Brain microvascular endothelial cell (primary cell): ENCODE results near the gene LDLRAD3.
A peak's percentile ranks its signal among the peaks of the same experiment; 100 is the strongest.
"Not testable (repeated sequence)": the region's sequence is repeated elsewhere in the genome, so short reads cannot be mapped to it uniquely, and the experiment has no call there.

Experiments used
- DNase-seq: peaks from one replicate; pipeline ENCODE4 v3.0.0-alpha.2; 2020
- H3K27ac ChIP-seq: fragments of 250-450 bp; sonication (Bioruptor Pico); 2 replicates; pipeline ENCODE4 v1.5.1; 2020; ENCODE audit warnings: mild to moderate bottlenecking, moderate library complexity
- H3K27me3 ChIP-seq: fragments of 250-450 bp; sonication (Bioruptor Pico); replicated peaks from 2 replicates; pipeline ENCODE4 v1.5.1; 2020; ENCODE audit warnings: mild to moderate bottlenecking
- H3K36me3 ChIP-seq: fragments of 250-450 bp; sonication (Bioruptor Pico); replicated peaks from 2 replicates; pipeline ENCODE4 v1.5.1; 2020; ENCODE audit warnings: mild to moderate bottlenecking
- H3K4me3 ChIP-seq: 2 replicates; pipeline ENCODE4 v1.5.1; 2011; ENCODE audit warnings: low read depth, mild to moderate bottlenecking, control low read depth, low read length, moderate library complexity
- in situ Hi-C: cut with HindIII; loops from 2 replicates; pipeline ENCODE4 v1.10.0; 2017; ENCODE audit warnings: low sequenced_read_pairs, low pct_ligation_motif_present
- TF ChIP-seq, protein P1 (sequence below): IDR thresholded peaks from 2 replicates; pipeline ENCODE4 v1.5.1; 2011; ENCODE audit warnings: low read depth, mild to moderate bottlenecking, moderate library complexity, low read length, control low read depth, inconsistent platforms; ENCODE audit errors: missing control alignments

LDLRAD3 gene

DNA sequence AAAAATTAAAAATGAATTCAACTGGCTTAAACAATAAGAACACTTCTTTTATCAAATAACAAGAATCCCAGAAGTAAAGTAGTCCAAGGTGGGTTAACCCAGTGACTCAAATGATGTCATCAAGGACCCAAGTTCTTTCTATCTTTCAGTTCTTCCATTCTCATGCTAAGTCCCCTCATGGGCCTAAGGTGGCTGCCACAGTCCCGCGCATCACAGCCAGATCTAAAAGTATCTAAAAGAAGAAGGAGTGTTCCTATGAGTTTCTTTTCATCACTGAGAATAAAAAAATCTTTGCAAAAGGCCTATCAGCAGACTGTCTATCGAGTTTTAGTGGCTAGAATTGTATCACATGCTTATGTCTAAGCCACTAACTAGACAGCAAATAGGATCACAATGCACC, 37.2 kb upstream of the LDLRAD3 start:
- TF ChIP-seq, protein P1, sequence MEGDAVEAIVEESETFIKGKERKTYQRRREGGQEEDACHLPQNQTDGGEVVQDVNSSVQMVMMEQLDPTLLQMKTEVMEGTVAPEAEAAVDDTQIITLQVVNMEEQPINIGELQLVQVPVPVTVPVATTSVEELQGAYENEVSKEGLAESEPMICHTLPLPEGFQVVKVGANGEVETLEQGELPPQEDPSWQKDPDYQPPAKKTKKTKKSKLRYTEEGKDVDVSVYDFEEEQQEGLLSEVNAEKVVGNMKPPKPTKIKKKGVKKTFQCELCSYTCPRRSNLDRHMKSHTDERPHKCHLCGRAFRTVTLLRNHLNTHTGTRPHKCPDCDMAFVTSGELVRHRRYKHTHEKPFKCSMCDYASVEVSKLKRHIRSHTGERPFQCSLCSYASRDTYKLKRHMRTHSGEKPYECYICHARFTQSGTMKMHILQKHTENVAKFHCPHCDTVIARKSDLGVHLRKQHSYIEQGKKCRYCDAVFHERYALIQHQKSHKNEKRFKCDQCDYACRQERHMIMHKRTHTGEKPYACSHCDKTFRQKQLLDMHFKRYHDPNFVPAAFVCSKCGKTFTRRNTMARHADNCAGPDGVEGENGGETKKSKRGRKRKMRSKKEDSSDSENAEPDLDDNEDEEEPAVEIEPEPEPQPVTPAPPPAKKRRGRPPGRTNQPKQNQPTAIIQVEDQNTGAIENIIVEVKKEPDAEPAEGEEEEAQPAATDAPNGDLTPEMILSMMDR: no peak
- no peak for DNase-seq
- in situ Hi-C loops: no loop called here
- Histone ChIP-seq H3K27me3 (no peaks in the 10 kb centered on the region), H3K4me3 (no peak overlapping the region), H3K27ac (no peak overlapping the region), H3K36me3 (no peaks in the 10 kb centered on the region)

DNA sequence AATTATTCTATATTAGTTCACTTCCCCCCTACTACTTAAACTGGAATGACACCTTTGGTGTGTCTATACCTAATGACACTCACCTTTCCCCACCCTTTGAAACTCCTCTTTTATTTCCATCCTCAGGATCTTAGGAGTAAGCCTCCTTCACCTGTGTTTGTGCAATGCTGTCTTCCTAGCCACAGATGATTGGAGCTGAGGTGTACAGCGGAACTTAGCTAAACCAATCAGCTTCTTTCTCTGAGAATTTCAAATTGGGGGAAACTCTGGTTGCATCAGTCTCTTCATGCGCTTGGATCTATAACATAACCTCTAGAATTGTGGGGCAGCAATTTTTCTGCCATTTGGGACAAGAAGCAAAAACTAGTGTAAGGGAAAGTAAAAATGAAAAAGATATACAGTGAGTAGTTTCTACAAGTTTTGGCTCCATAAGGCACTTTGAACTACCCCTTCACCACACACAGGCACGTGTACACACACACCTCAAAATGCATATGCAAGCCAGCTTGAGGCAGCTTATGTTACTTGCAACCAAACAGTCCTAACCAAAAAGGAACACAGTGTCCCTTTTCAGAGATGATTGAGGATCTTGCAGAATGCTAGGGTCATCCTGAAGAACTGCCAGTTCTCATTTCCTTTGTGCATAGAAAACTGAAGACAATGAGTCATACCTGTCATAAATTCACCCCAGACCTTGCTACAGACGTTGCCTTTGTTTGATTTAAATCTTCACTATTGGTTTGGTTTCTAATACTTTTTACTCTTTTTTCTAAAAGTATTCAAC, 36.0 kb upstream of the LDLRAD3 start:
- Histone ChIP-seq H3K36me3 (no peaks in the 10 kb centered on the region), H3K27me3 (no peaks in the 10 kb centered on the region), H3K27ac (no peak overlapping the region), H3K4me3 (no peak overlapping the region)
- DNase-seq: peak; percentile 47
- in situ Hi-C loops: no loop called here
- TF ChIP-seq, protein P1: no peak

DNA sequence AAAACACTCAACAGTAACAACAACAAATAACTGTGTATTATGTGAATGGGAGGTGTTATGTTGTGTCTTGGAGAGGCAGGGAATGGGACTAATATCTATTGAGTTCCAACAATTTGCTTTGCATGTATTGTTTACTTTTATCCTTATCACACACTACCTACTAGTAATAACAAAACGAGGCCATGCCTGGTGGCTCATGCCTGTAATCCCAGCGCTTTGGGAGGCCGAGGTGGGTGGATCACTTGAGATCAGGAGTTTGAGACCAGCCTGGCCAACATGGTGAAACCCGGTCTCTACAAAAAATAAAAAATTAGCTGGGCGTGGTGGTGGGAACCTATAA, 35.5 kb upstream of the LDLRAD3 start:
- H3K4me3 ChIP-seq, H3K27me3 ChIP-seq, in situ Hi-C loops, H3K36me3 ChIP-seq: not testable (repeated sequence)
- peak overlapping the region; percentile 40 for H3K27ac ChIP-seq
- peak; percentile 8 for DNase-seq

DNA sequence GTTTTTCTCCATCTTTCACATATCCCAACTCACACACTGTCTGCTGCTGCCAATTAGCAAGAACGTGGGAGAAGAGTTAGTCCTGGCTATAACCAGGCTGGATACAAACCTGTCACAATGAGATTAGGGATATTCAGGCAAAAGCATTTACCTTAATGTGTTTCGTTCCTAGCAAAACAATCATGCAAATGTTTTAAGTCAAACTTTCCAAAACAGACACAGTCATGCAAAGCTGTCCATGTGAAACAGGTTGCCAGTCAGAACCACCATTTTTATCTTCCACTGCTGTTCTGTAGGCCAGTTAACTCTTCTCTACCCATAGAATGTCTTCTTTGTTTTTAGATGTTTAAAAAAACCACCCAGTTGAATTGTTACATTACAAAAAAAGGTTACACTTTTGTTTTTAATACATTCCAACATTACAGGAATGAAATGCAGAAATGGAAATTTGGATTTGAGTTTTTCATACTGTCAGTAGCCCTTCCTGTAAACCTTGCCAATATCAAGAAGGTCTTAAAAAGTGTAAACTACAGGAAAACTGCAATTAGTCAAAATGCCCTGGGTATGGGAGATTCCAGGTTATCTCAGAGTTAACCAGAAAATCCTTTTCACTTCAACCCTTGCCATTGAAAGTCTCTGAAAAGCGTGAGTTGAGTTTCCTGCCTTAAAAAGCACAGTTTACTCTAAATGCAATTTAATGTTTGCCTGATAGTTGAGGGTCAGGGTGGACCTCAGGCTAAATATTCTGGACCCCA, 34.2 kb upstream of the LDLRAD3 start:
- no peak overlapping the region for H3K4me3 ChIP-seq
- no peaks in the 10 kb centered on the region for H3K27me3 ChIP-seq
- no peaks in the 10 kb centered on the region for H3K36me3 ChIP-seq
- no peak overlapping the region for H3K27ac ChIP-seq
- in situ Hi-C loops: no loop called here
- TF ChIP-seq, protein P1: no peak
- no peak for DNase-seq

DNA sequence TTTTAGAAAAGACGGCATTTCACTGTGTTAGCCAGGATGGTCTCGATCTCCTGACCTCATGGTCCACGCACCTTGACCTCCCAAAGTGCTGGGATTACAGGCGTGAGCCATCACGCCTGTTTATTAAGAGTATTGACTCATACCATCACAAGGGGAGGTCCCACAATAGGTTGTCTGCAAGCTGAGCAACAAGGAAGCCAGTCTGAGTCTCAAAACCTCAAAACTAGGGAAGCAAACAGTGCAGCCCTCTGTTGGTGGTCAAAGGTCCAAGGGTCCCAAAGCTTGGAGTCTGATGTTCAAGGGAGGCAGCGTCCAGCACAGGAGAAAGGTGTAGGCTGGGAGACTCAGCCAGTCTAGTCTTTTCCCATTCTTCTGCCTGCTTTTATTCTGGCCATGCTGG, 32.8 kb upstream of the LDLRAD3 start:
- H3K4me3 ChIP-seq: no peak overlapping the region
- H3K36me3 ChIP-seq: no peaks in the 10 kb centered on the region
- DNase-seq: no peak
- H3K27ac ChIP-seq: no peak overlapping the region
- in situ Hi-C loops: no loop called here
- no peaks in the 10 kb centered on the region for H3K27me3 ChIP-seq
- TF ChIP-seq, protein P1: no peak

DNA sequence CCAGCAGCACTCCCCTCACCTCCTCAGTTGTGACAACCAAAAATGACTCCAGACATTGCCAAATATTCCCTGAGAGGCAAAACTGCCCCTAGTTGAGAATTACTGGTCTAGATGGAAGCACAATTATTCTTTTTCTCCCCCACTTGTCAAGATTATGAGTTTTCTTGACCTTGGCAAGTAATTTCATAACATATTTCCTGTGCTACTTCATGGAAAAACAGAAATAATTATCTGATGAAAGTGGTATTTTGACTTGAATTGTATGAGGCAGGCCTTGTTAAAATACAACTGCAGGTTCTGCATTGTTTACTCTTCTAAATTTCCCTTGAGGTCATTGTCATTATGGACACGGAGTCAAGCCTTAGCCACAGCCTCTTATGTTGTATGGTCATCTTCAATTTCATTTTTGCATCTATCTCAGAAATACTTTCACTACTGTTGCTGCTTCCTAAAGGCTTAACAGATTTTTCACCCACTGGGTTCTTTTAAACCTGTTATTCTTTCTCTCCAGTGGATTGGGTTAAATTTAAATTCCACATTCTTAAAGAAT, 32.2 kb upstream of the LDLRAD3 start:
- H3K36me3 ChIP-seq: no peaks in the 10 kb centered on the region
- TF ChIP-seq, protein P1: no peak
- in situ Hi-C loops: no loop called here
- H3K4me3 ChIP-seq: no peak overlapping the region
- H3K27me3 ChIP-seq: no peaks in the 10 kb centered on the region
- no peak for DNase-seq
- H3K27ac ChIP-seq: no peak overlapping the region

DNA sequence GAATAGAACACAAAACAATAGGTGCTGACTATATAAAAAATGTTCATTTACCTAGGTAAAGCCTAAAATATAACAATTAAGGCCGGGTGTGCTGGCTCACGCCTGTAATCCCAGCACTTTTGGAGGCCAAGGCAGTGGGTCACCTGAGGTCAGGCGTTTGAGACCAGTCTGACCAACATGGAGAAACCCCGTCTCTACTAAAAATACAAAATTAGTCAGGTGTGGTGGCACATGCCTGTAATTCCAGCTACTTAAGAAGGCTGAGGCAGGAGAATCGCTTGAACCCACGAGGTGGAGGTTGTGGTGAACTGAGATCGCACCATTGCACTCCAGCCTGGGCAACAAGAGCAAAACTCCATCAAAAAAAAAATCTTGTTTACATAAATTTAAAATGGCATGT, 31.4 kb upstream of the LDLRAD3 start:
- in situ Hi-C loops: not testable (repeated sequence)

More for the DNA sequence above, 31.4 kb upstream of the LDLRAD3 start:
- DNase-seq, H3K36me3 ChIP-seq, H3K4me3 ChIP-seq, H3K27ac ChIP-seq, H3K27me3 ChIP-seq: not testable (repeated sequence)
